GM18858 (cell line): Measurements from ENCODE around the gene ETF1.
"Not testable (repeated sequence)": the region's sequence is repeated elsewhere in the genome, so short reads cannot be mapped to it uniquely, and the experiment has no call there.

Source experiments
- ATAC-seq: cut with Tn5 transposase; IDR thresholded peaks from one replicate; pipeline ENCODE4 v1.9.1; 2021; ENCODE audit not compliant: unreplicated experiment

The ETF1 gene

GRCh38 chr5:138491669-138492559 lies 51.1 kb downstream of the ETF1 start:
- ATAC-seq = peak; percentile 96

- no peak for ATAC-seq
Measured at GRCh38 chr5:138491284-138491648, 51.8 kb downstream of the ETF1 start.

DNA sequence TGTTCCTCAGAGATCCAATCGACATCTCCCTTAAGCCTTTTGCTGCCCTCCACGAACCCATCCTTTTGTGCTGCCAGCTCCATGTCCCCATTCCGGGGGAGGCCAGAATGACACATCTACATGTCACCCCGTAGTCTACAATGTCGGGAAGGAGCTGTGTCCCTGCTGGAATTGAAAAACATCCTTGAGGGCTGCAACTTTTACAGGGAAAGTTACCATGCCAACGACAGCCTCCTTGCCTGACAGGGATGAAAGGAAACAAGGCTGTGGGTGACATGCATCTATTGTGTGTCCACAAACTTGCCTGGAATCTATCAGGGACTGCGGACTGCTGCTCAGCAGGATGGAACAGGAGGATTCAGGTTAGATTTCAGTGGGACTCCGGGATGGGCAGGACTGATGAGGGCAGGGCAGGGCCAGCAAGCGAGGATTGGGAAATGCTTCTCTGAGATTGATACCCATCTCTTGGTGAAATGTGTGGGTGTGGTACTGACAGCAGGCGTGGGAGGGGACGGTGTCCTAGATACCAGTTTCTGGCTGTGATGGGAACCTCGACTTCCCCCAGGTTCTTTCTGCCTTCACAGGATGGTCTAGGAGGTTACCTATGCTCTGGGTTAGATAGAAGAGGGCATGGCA lies 52.3 kb downstream of the ETF1 start:
- no peak for ATAC-seq

- ATAC-seq = no peak
Measured at GRCh38 chr5:138489683-138490061, 53.4 kb downstream of the ETF1 start.

DNA sequence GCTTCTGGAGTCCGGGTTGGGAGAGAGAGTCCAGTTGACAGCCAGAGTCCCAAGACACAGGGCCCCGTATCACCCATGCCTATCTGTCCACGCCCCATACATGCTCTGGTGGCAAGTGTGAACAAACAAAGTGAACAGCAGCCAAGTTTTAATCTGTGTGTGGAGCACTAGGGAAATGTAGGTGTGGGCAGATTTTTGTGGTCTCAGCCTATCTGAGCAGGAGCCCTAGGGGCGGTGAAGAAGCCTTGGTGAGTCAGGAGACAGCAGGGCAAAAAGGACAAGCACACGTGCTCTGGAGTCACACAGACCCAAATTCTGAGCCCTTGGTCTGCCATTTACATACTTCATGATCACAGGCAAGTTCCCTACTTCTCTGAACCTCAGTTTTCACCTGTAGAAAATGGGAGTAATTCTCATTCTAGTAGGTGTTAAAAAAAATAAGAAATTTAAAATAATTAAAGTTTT lies 54.5 kb downstream of the ETF1 start:
- no peak for ATAC-seq

DNA sequence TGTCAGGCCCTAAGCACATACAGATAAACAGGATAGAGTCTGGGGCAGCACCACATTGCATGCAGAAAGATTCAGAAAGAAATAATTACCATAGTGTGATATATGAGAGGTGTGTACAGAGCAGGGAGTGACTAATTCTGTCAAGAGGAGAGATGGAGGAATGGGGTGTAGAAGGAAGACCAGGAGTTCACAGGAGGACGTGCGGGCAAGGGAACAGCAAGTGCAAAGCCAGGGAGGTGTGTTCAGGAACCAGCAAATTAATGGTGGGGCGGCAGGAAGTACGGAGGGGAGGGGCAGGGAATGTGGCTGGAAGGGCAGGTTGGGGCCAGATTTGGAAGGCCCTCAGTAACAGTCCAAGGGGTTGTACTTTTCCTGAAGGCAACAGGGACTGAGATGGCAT lies 60.4 kb downstream of the ETF1 start:
- no peak for ATAC-seq

- no peak for ATAC-seq
Measured at GRCh38 chr5:138476918-138477317, 66.1 kb downstream of the ETF1 start.

GRCh38 chr5:138473151-138473550 lies 69.9 kb downstream of the ETF1 start:
- ATAC-seq = not testable (repeated sequence)

GRCh38 chr5:138472353-138472752 lies 70.7 kb downstream of the ETF1 start:
- ATAC-seq = no peak

DNA sequence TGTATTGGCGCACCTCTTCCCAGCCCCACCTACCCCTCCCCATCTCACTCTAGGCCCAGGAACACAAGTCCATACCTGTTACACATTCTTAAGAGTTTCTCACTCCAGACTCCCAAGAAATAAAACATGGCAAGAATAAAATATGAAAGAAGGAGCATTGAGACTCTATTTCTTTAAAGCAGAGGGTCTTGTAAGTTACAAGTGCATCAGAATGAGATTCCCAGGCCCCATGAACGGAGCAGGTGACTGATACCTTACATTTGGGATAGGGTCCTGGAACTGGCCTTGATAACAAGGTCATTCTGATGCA lies 72.0 kb downstream of the ETF1 start:
- no peak for ATAC-seq

DNA sequence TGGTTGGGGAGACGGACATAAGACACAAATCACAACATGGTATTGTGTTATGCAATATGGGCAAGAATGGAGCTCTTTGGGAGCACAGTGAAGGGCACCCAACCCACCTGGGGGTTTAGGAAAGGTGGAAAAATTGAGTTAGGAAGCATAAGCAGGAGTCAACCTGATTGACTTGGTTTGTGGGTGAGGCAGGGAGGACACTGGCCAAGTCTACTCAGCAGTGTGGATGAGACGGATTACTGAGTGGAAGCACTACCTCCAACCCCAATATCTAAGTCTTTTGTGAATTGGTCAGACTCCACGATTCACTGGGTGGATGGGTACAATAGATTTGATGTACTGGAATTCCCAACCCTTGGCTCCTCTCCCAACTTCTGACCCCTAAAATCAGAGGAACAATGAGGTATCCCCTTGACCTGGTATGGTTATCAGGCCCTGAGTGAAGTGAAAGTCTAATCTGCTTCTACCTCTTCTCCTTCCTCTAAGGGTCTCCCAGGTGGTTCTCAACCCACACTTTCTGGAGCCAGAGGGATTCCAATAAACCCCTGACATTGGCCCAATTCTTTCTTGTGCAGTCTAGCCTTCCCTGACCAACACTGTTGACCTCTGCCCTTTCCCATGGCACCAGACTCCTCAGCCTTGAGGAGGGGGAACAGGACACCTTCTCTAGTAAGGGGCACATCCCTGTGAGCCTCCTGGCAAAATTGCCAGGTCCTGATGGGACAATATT lies 72.5 kb downstream of the ETF1 start:
- ATAC-seq = no peak

DNA sequence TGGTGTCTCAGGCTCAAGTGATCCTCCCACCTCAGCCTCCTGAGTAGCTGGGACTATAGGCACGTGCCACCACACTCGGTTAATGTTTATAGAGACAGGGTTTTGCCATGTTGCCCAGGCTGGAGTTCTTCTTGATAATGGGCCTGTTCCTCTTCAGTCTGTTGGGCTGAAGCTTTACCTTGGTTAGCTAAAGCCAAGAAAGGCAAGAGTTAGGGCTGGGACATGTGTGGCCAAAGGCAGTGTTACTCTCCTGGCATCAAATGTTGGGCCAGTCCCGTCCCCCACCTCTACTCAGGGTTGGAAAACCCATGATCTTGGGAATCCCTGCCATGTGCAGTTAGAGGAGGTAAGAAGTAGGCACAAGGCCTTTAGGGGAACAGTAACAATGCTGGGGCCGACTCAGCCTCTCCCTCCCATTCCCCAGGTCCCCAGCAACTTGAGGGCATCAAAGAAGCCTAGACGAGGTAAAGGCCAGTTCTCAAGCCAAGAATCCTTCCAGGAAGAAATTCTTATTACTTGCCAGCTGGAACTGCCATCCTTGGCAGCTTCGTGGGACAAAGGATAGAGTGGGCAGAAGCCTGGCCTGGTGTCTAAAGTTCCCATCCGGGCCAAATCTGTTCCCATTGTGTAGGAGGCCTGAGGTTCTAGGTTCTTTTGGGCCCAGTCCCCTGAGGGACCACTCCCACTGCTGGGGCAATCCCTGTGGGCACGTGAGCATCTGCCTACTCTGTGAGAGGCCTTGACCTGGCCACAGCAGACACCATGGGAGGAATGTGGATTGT lies 73.3 kb downstream of the ETF1 start:
- no peak for ATAC-seq

- no peak for ATAC-seq
Measured at GRCh38 chr5:138468966-138469539, 74.0 kb downstream of the ETF1 start.

GRCh38 chr5:138468133-138468965 lies 74.7 kb downstream of the ETF1 start:
- ATAC-seq = no peak

GRCh38 chr5:138467711-138468132 lies 75.3 kb downstream of the ETF1 start:
- no peak for ATAC-seq

DNA sequence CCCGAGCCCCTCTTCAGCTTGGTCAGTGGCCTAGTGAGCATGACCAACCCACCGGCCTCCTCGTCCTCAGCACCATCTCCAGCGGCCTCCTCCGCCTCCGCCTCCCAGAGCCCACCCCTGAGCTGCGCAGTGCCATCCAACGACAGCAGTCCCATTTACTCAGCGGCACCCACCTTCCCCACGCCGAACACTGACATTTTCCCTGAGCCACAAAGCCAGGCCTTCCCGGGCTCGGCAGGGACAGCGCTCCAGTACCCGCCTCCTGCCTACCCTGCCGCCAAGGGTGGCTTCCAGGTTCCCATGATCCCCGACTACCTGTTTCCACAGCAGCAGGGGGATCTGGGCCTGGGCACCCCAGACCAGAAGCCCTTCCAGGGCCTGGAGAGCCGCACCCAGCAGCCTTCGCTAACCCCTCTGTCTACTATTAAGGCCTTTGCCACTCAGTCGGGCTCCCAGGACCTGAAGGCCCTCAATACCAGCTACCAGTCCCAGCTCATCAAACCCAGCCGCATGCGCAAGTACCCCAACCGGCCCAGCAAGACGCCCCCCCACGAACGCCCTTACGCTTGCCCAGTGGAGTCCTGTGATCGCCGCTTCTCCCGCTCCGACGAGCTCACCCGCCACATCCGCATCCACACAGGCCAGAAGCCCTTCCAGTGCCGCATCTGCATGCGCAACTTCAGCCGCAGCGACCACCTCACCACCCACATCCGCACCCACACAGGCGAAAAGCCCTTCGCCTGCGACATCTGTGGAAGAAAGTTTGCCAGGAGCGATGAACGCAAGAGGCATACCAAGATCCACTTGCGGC lies 75.9 kb downstream of the ETF1 start:
- ATAC-seq = no peak

GRCh38 chr5:138466125-138466899 lies 76.7 kb downstream of the ETF1 start:
- no peak for ATAC-seq
